GM11168 (cell line): ENCODE results near the gene MMP15.

Source experiments
- in situ Hi-C: fragments of 300-500 bp; cut with MboI; formaldehyde crosslinking; loops from one replicate; pipeline ENCODE4 v1.12.0; 2022; ENCODE audit warnings: low sequenced_read_pairs; ENCODE audit not compliant: unreplicated experiment

MMP15 gene

GRCh38 chr16:58013201-58013956 lies 12.2 kb upstream of the MMP15 start:
- in situ Hi-C loops = no loop called here

- in situ Hi-C loops = no loop called here
These were observed 8.6 kb upstream of the MMP15 start for GRCh38 chr16:58016840-58017446.

- in situ Hi-C loops = no loop called here
These were observed 6.8 kb upstream of the MMP15 start for GRCh38 chr16:58018803-58019202.

GRCh38 chr16:58019866-58020538 lies 5.6 kb upstream of the MMP15 start:
- in situ Hi-C loops = loop anchor here (5.0 kb wide), 1 partner anchor 107 kb away; the partner anchor contains the start of gene CFAP20

GRCh38 chr16:58020628-58021521 lies 4.7 kb upstream of the MMP15 start:
- in situ Hi-C loops = loop anchor here (5.0 kb wide), 1 partner anchor 106 kb away; the partner anchor contains the start of gene CFAP20

GRCh38 chr16:58021661-58022551 lies 3.6 kb upstream of the MMP15 start:
- in situ Hi-C loops = loop anchor here (5.0 kb wide), 1 partner anchor 105 kb away; the partner anchor contains the start of gene CFAP20

GRCh38 chr16:58022601-58023371 lies 2.8 kb upstream of the MMP15 start:
- in situ Hi-C loops = loop anchor here (5.0 kb wide), 1 partner anchor 105 kb away; the partner anchor contains the start of gene CFAP20

- in situ Hi-C loops = loop anchor here (5.0 kb wide), 1 partner anchor 103 kb away; the partner anchor contains the start of gene CFAP20
These were observed 836 bp upstream of the MMP15 start for GRCh38 chr16:58024486-58025350.

GRCh38 chr16:58026139-58026704 lies 668 bp downstream of the MMP15 start:
- in situ Hi-C loops = no loop called here

GRCh38 chr16:58026705-58027160 lies 1.2 kb downstream of the MMP15 start:
- in situ Hi-C loops = no loop called here

- in situ Hi-C loops = no loop called here
These were observed 1.8 kb downstream of the MMP15 start for GRCh38 chr16:58027161-58027915.

- in situ Hi-C loops = no loop called here
These were observed 2.4 kb downstream of the MMP15 start for GRCh38 chr16:58027916-58028455.

- in situ Hi-C loops = no loop called here
These were observed 3.1 kb downstream of the MMP15 start for GRCh38 chr16:58028541-58029070.

GRCh38 chr16:58029410-58029809 lies 3.9 kb downstream of the MMP15 start:
- in situ Hi-C loops = no loop called here

GRCh38 chr16:58030136-58030840 lies 4.7 kb downstream of the MMP15 start:
- in situ Hi-C loops = no loop called here
